GM12878 (cell line): Measurements from ENCODE around the gene OSBPL3. TPM values are rescaled to one million over a fixed set of nuclear protein-coding genes. Genes with fewer than 3 reads are reported as not detected.

Experiments used
- ASH2L ChIP-seq: fragments of 300-600, 200-600 bp; sonication (generic); IDR thresholded peaks from 2 replicates; pipeline ENCODE4 v1.6.1; 2017; ENCODE audit warnings: low read depth, mild to moderate bottlenecking, borderline replicate concordance
- ATF2 ChIP-seq: IDR thresholded peaks from 2 replicates; pipeline ENCODE4 v1.6.1; 2012; ENCODE audit warnings: low read length, inconsistent platforms
- BCL11A ChIP-seq: IDR thresholded peaks from 2 replicates; pipeline ENCODE4 v1.6.1; 2011; ENCODE audit warnings: low read depth, low read length
- CBX3 ChIP-seq: fragments of 200-600 bp; sonication (generic); IDR thresholded peaks from 2 replicates; pipeline ENCODE4 v1.6.1; 2016; ENCODE audit warnings: low read depth, borderline replicate concordance
- CREM ChIP-seq: IDR thresholded peaks from 2 replicates; pipeline ENCODE4 v1.6.1; 2014; ENCODE audit warnings: antibody characterized with exemption, low read depth
- E2F8 ChIP-seq: fragments of 450-650 bp; IDR thresholded peaks from 2 replicates; pipeline ENCODE4 v1.6.1; 2018; ENCODE audit warnings: mild to moderate bottlenecking, low read depth, moderate library complexity; ENCODE audit not compliant: partially characterized antibody
- FOS ChIP-seq: IDR thresholded peaks from 3 replicates; pipeline ENCODE4 v1.6.1; 2011; ENCODE audit warnings: borderline replicate concordance; ENCODE audit not compliant: insufficient read length; ENCODE audit errors: extremely low read depth
- HDAC2 ChIP-seq: fragments of 200-600 bp; sonication (generic); IDR thresholded peaks from 2 replicates; pipeline ENCODE4 v1.6.1; 2017
- HDGF ChIP-seq: fragments of 450-650 bp; IDR thresholded peaks from 2 replicates; pipeline ENCODE4 v1.6.1; 2016; ENCODE audit warnings: antibody characterized with exemption
- HSF1 ChIP-seq: fragments of 150-350 bp; IDR thresholded peaks from 2 replicates; pipeline ENCODE4 v1.6.1; 2014; ENCODE audit warnings: mild to moderate bottlenecking, low read depth, low read length
- IRF3 ChIP-seq: fragments of 450-650 bp; IDR thresholded peaks from 2 replicates; pipeline ENCODE4 v1.6.1; 2014; ENCODE audit warnings: mild to moderate bottlenecking
- MEF2B ChIP-seq: fragments of 450-650 bp; IDR thresholded peaks from 2 replicates; pipeline ENCODE4 v1.6.1; 2018; ENCODE audit warnings: mild to moderate bottlenecking, moderate library complexity; ENCODE audit not compliant: partially characterized antibody, poor library complexity, severe bottlenecking
- MXI1 ChIP-seq: fragments of 150-350 bp; IDR thresholded peaks from 2 replicates; pipeline ENCODE4 v1.6.1; 2011; ENCODE audit warnings: low read depth, mild to moderate bottlenecking, inconsistent platforms, low read length, improper control_type of control experiment
- NR2C2 ChIP-seq: IDR thresholded peaks from 2 replicates; pipeline ENCODE4 v1.6.1; 2011; ENCODE audit warnings: borderline replicate concordance, low read depth; ENCODE audit not compliant: control insufficient read depth, insufficient read length
- NR2F1 ChIP-seq: fragments of 450-650 bp; conservative IDR thresholded peaks from 2 replicates; pipeline ENCODE4 v1.6.1; 2017; ENCODE audit warnings: mild to moderate bottlenecking
- RUNX3 ChIP-seq: IDR thresholded peaks from 2 replicates; pipeline ENCODE4 v1.6.1; 2012; ENCODE audit warnings: low read length, inconsistent platforms
- SP1 ChIP-seq: IDR thresholded peaks from one replicate; pipeline ENCODE4 v1.6.1; 2011; ENCODE audit warnings: low read depth, low read length
- TARDBP ChIP-seq: IDR thresholded peaks from 2 replicates; pipeline ENCODE4 v1.6.1; 2016; ENCODE audit warnings: borderline replicate concordance
- YBX1 ChIP-seq: fragments of 450-650 bp; IDR thresholded peaks from 2 replicates; pipeline ENCODE4 v1.6.1; 2016; ENCODE audit warnings: antibody characterized with exemption
- YY1 ChIP-seq: IDR thresholded peaks from 2 replicates; pipeline ENCODE4 v1.6.1; 2011; ENCODE audit warnings: low read depth, mild to moderate bottlenecking, low read length
- ZBTB11 ChIP-seq: fragments of 450-650 bp; formaldehyde crosslinking; IDR thresholded peaks from 2 replicates; pipeline ENCODE4 v1.5.0; 2022; ENCODE audit warnings: mild to moderate bottlenecking, missing genetic modification characterization
- ZNF207 ChIP-seq: fragments of 450-650 bp; IDR thresholded peaks from 2 replicates; pipeline ENCODE4 v1.6.1; 2014; ENCODE audit warnings: antibody characterized with exemption, mild to moderate bottlenecking, borderline replicate concordance
- ZNF217 ChIP-seq: fragments of 450-650 bp; IDR thresholded peaks from 2 replicates; pipeline ENCODE4 v1.6.1; 2017; ENCODE audit warnings: antibody characterized with exemption, mild to moderate bottlenecking
- polyA plus RNA-seq, 11 experiments: library from polyadenylated mRNA; depleted of rRNA in 4 of 11; unstranded in 6 of 11; stranded (reverse) in 5 of 11; fragments of >200 nt; fragmentation: Nextera tagmentation in 4 of 11; fragmentation: Illumina TruSeq in 1 of 11; extraction: Ambion mirVana in 4 of 11; extraction: Trizol in 1 of 11; gene quantifications; 1 replicate in 1 of 11; 2 replicates in 10 of 11; pipeline versions ENCODE4 v1.2.1 to v1.2.3, GENCODE V29; 2011 to 2016; ENCODE audit warnings: inconsistent platforms in 2 of 11, missing spikeins in 2 of 11, low read depth in 1 of 11
- total RNA-seq, 4 experiments: library from RNA; depleted of rRNA in 3 of 4; stranded (reverse); fragments of >200 nt in 3 of 4; fragmentation: Illumina TruSeq in 1 of 4; extraction: Trizol in 1 of 4; gene quantifications; 2 replicates each; pipeline versions ENCODE4 v1.2.1 to v1.2.3, GENCODE V29; 2013 to 2021

OSBPL3 gene
- total and polyA plus RNA-seq, 10 of the 15 experiments (the other 5 are each of a cell fraction or from before 2014, with no cell fraction given): 6.1 to 46.6 (median 27.0) TPM

GRCh38 chr7:24896031-24896501 is 83.9 kb downstream of the OSBPL3 start (continued):
- TF ChIP-seq HSF1: no peak
- TF ChIP-seq HDAC2: no peak
- 0 out of 2 replicates have a peak, but pooled peaks have one; percentile 15 for TF ChIP-seq YY1
- no peak for TF ChIP-seq E2F8
- TF ChIP-seq NR2F1: peak; percentile 57; the same call in 1 of the 2 replicates
- 0 out of 2 replicates have a peak, but pooled peaks have one; percentile 45 for TF ChIP-seq BCL11A
- no peak for TF ChIP-seq ZNF217
- TF ChIP-seq MEF2B: peak; percentile 34
- no peak for TF ChIP-seq YBX1
- TF ChIP-seq CREM: peak; percentile 86
- peak; percentile 73 for TF ChIP-seq MXI1
- TF ChIP-seq ZNF207: no peak
- TF ChIP-seq FOS: no peak
- no peak for TF ChIP-seq ASH2L
- TF ChIP-seq SP1: no peak
- TF ChIP-seq HDGF: no peak
- TF ChIP-seq RUNX3: peak; percentile 79
- TF ChIP-seq IRF3: no peak
- peak; percentile 72 for TF ChIP-seq ATF2
- TF ChIP-seq NR2C2: no peak
- TF ChIP-seq TARDBP: no peak
- no peak for TF ChIP-seq CBX3
- TF ChIP-seq ZBTB11 (CRISPR knock-in tag): no peak
